Measurements from ENCODE around the gene DUSP28. TPM values are rescaled to one million over a fixed set of nuclear protein-coding genes. Genes with fewer than 3 reads are reported as not detected.

DUSP28 gene, protein sequence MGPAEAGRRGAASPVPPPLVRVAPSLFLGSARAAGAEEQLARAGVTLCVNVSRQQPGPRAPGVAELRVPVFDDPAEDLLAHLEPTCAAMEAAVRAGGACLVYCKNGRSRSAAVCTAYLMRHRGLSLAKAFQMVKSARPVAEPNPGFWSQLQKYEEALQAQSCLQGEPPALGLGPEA
- polyA plus RNA-seq (2013, experiment 1 of 2), result 4.7 TPM
- 6.2 TPM for polyA plus RNA-seq (2013, experiment 2 of 2)

- Histone ChIP-seq H3K36me3 (ENCODE audit: control insufficient read depth, insufficient read depth, low read length) (peaks cover 22% of the 10 kb centered on the region), H3K27ac (ENCODE audit: low read depth, low read length, severe bottlenecking) (peak within 1 kb of the TSS; percentile 81), H3K9me3 (ENCODE audit: control insufficient read depth, low read length) (no peaks in the 10 kb centered on the region), H3K4me3 (ENCODE audit: extremely low read depth, insufficient read depth, low read length, poor library complexity, severe bottlenecking) (peak within 1 kb of the TSS; percentile 76), H3K4me1 (ENCODE audit: control insufficient read depth, insufficient read depth, low read length, poor library complexity, severe bottlenecking) (peaks cover 4% of the 10 kb centered on the region)
- WGBS, 2 experiments (ENCODE audit: insufficient coverage in 2 of 2), result 1 to 3% methylated on average over 34 to 35 of the region's 39 CpGs
Observed at GRCh38 chr2:240560084-240560479, at the start of gene DUSP28. Gene DUSP28, plus strand, starts transcription at chr2:240560357. Its CDS starts 328 bp downstream, at chr2:240560685.

GRCh38 chr2:240510513-240511210 is 49.5 kb upstream of the DUSP28 start:
- H3K4me3 ChIP-seq (ENCODE audit: extremely low read depth, insufficient read depth, low read length, poor library complexity, severe bottlenecking), result no peak overlapping the region
- no peaks in the 10 kb centered on the region for H3K9me3 ChIP-seq (ENCODE audit: control insufficient read depth, low read length)
- no peak overlapping the region for H3K27ac ChIP-seq (ENCODE audit: low read depth, low read length, severe bottlenecking)
- H3K4me1 ChIP-seq (ENCODE audit: control insufficient read depth, insufficient read depth, low read length, poor library complexity, severe bottlenecking), result no peaks in the 10 kb centered on the region
- no peaks in the 10 kb centered on the region for H3K36me3 ChIP-seq (ENCODE audit: control insufficient read depth, insufficient read depth, low read length)
- WGBS, 2 experiments (ENCODE audit: insufficient coverage in 2 of 2), result 88 to 89% methylated on average over 7 to 10 of the region's 12 CpGs

DNA sequence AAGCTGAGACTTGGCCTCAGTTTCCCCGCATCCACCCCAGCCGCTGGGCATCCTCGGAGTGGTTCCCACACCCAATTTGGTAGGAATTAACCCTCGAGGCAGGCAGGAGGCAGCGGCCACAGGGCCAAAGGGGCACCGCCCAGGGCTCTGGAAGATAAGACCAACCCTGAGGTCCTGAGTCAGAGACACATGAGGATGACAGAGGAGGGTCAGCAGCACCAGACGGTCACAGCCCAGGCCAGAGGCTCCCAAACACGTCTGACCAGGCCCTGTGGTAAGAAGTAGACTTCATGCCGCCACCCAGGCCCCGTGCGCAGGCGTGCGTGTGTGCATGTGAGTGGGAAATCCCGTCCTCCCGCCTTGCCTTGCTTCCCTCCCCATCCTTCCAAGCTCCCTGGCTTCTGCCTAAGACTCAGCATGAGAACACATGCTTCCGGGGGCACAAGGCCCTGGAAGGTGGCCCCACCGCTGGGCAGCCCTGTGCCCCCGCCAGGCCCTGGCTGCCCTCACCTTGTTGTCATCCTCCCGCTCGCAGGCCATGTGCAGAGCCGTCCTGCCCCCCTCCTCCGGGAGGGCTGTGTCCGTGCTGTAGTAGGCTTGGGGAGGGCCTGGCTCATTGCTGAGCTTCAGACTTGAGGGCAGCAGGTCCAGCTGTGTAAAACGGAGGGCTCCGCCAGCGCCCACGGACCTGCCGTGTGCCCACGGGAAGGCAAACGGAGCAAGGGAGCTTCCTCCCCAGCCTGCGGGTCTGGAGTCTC is 48.6 kb upstream of the DUSP28 start:
- Histone ChIP-seq H3K4me3 (ENCODE audit: extremely low read depth, insufficient read depth, low read length, poor library complexity, severe bottlenecking) (no peak overlapping the region), H3K36me3 (ENCODE audit: control insufficient read depth, insufficient read depth, low read length) (no peaks in the 10 kb centered on the region), H3K9me3 (ENCODE audit: control insufficient read depth, low read length) (no peaks in the 10 kb centered on the region), H3K4me1 (ENCODE audit: control insufficient read depth, insufficient read depth, low read length, poor library complexity, severe bottlenecking) (no peaks in the 10 kb centered on the region), H3K27ac (ENCODE audit: low read depth, low read length, severe bottlenecking) (no peak overlapping the region)
- 91 to 93% methylated on average over 29 to 31 of the region's 31 CpGs for WGBS, 2 experiments (ENCODE audit: insufficient coverage in 2 of 2)

GRCh38 chr2:240512109-240512485 is 48.1 kb upstream of the DUSP28 start:
- Histone ChIP-seq H3K36me3 (ENCODE audit: control insufficient read depth, insufficient read depth, low read length) (no peaks in the 10 kb centered on the region), H3K4me1 (ENCODE audit: control insufficient read depth, insufficient read depth, low read length, poor library complexity, severe bottlenecking) (no peaks in the 10 kb centered on the region), H3K27ac (ENCODE audit: low read depth, low read length, severe bottlenecking) (no peak overlapping the region), H3K4me3 (ENCODE audit: extremely low read depth, insufficient read depth, low read length, poor library complexity, severe bottlenecking) (no peak overlapping the region), H3K9me3 (ENCODE audit: control insufficient read depth, low read length) (no peaks in the 10 kb centered on the region)
- 92 to 97% methylated on average over 9 of the region's 11 CpGs for WGBS, 2 experiments (ENCODE audit: insufficient coverage in 2 of 2)

GRCh38 chr2:240512666-240513535 is 47.3 kb upstream of the DUSP28 start:
- Histone ChIP-seq H3K9me3 (ENCODE audit: control insufficient read depth, low read length) (no peaks in the 10 kb centered on the region), H3K4me1 (ENCODE audit: control insufficient read depth, insufficient read depth, low read length, poor library complexity, severe bottlenecking) (no peaks in the 10 kb centered on the region), H3K27ac (ENCODE audit: low read depth, low read length, severe bottlenecking) (no peak overlapping the region), H3K4me3 (ENCODE audit: extremely low read depth, insufficient read depth, low read length, poor library complexity, severe bottlenecking) (no peak overlapping the region), H3K36me3 (ENCODE audit: control insufficient read depth, insufficient read depth, low read length) (no peaks in the 10 kb centered on the region)
- 89 to 90% methylated on average over 11 to 21 of the region's 21 CpGs for WGBS, 2 experiments (ENCODE audit: insufficient coverage in 2 of 2)

DNA sequence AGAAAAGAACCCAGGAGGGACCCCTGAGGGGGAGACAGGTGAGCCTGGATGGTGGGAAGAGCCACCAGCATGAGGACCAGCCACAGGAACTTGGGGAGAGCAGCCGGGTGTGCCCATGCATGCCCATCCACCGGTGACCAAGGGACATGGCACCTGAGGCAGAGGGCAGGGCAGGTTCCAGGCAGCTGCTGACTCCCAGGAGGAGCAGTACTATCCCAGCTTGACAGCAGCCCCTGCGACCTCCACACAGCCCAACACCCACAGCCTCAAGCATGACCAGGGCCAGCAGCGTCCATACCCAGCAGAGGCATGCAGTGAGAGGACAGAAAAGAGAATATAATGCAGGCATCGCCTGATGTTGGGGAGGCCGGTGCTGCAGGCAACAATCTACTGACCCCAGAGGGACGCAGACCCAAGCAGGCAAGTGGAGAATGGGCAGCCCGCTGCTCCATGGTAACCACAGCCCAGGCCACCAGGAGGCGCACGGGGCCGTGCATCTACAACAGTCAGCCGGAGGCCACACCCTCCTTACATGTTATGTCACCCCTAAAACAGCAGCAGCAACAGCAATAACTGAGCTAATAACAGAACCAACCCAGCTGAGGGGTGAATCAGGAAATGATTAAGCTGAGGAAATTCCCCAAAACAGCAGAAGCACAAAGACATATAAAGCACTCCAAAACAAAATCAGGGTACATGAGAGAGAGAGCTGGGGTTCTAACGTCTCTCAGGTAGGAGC is 46.4 kb upstream of the DUSP28 start:
- Histone ChIP-seq H3K36me3 (ENCODE audit: control insufficient read depth, insufficient read depth, low read length) (no peaks in the 10 kb centered on the region), H3K9me3 (ENCODE audit: control insufficient read depth, low read length) (peaks cover 2% of the 10 kb centered on the region), H3K27ac (ENCODE audit: low read depth, low read length, severe bottlenecking) (no peak overlapping the region), H3K4me1 (ENCODE audit: control insufficient read depth, insufficient read depth, low read length, poor library complexity, severe bottlenecking) (no peaks in the 10 kb centered on the region), H3K4me3 (ENCODE audit: extremely low read depth, insufficient read depth, low read length, poor library complexity, severe bottlenecking) (no peak overlapping the region)
- WGBS, 2 experiments (ENCODE audit: insufficient coverage in 2 of 2), result 23 to 28% methylated on average over 5 to 9 of the region's 13 CpGs

- WGBS, 2 experiments (ENCODE audit: insufficient coverage in 2 of 2), result 94 to 100% methylated on average over 2 of the region's 2 CpGs
- Histone ChIP-seq H3K4me1 (ENCODE audit: control insufficient read depth, insufficient read depth, low read length, poor library complexity, severe bottlenecking) (no peaks in the 10 kb centered on the region), H3K27ac (ENCODE audit: low read depth, low read length, severe bottlenecking) (no peak overlapping the region)
Observed at GRCh38 chr2:240514631-240515030, 45.5 kb upstream of the DUSP28 start.

DNA sequence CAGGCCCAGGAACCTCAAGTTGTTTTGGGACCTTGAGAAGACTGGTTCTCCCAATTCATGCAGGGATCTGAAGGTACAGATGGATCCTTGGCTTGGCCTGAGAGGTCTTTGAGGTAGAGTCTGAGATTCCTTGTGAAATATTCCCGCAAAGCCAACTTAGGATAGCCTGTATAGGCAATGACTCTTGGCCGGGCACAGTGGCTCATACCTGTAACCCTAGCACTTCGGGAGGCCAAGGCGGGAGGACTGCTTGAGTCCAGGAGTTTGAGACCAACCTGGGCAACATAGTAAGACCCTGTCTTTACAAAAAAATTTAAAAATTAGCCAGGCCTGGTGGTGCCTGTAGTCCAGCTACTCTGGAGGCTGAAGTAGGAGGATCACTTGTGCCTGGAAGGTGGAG is 42.8 kb upstream of the DUSP28 start:
- Histone ChIP-seq H3K4me1 (ENCODE audit: control insufficient read depth, insufficient read depth, low read length, poor library complexity, severe bottlenecking) (no peaks in the 10 kb centered on the region), H3K27ac (ENCODE audit: low read depth, low read length, severe bottlenecking) (no peak overlapping the region), H3K4me3 (ENCODE audit: extremely low read depth, insufficient read depth, low read length, poor library complexity, severe bottlenecking) (no peak overlapping the region), H3K9me3 (ENCODE audit: control insufficient read depth, low read length) (peaks cover 7% of the 10 kb centered on the region), H3K36me3 (ENCODE audit: control insufficient read depth, insufficient read depth, low read length) (peaks cover 3% of the 10 kb centered on the region)
- 92 to 96% methylated on average over 4 of the region's 4 CpGs for WGBS, 2 experiments (ENCODE audit: insufficient coverage in 2 of 2)

More at GRCh38 chr2:240514631-240515030, 45.5 kb upstream of the DUSP28 start:
- H3K9me3 ChIP-seq (ENCODE audit: control insufficient read depth, low read length), result peaks cover 2% of the 10 kb centered on the region
- H3K36me3 ChIP-seq (ENCODE audit: control insufficient read depth, insufficient read depth, low read length), result no peaks in the 10 kb centered on the region
- no peak overlapping the region for H3K4me3 ChIP-seq (ENCODE audit: extremely low read depth, insufficient read depth, low read length, poor library complexity, severe bottlenecking)

DNA sequence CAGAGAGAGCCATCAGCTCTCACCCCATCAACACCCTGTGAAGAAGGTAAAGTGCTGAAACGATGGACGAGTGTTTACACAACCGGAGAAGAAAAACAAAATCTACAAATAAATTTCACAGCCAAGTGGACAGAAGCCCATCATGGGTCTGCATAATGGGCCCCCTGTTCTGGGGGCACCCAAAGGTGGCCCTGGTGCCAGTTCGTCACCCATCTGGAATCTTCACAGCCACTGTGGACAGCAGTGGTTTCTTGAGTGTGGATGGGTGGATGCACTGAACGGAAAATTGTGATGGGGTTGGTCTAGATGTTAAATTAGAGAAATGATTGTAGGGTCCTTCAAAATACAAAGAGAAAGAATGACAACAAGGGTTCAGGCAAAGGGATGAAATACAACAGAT is 41.2 kb upstream of the DUSP28 start:
- WGBS, 2 experiments (ENCODE audit: insufficient coverage in 2 of 2), result 94 to 100% methylated on average over 2 to 5 of the region's 5 CpGs

More for the DNA sequence above, 41.2 kb upstream of the DUSP28 start:
- Histone ChIP-seq H3K4me1 (ENCODE audit: control insufficient read depth, insufficient read depth, low read length, poor library complexity, severe bottlenecking) (no peaks in the 10 kb centered on the region), H3K9me3 (ENCODE audit: control insufficient read depth, low read length) (peaks cover 11% of the 10 kb centered on the region), H3K4me3 (ENCODE audit: extremely low read depth, insufficient read depth, low read length, poor library complexity, severe bottlenecking) (no peak overlapping the region), H3K27ac (ENCODE audit: low read depth, low read length, severe bottlenecking) (no peak overlapping the region), H3K36me3 (ENCODE audit: control insufficient read depth, insufficient read depth, low read length) (peaks cover 15% of the 10 kb centered on the region)
